Karpas-422 (cell line): ENCODE data around the gene RAD51B. TPM values are rescaled to one million over a fixed set of nuclear protein-coding genes. Genes with fewer than 3 reads are reported as not detected.

ENCODE experiments used
- DNase-seq: peaks from one replicate; pipeline ENCODE4 v3.0.0-alpha.2; 2015
- H2AFZ ChIP-seq: fragments of 200-600 bp; sonication (generic); 2 replicates; pipeline ENCODE4 v1.6.1; 2014; ENCODE audit warnings: antibody characterized with exemption, low read length, mixed read lengths
- H3K27ac ChIP-seq: fragments of 200-600 bp; sonication (generic); 2 replicates; pipeline ENCODE4 v1.5.1; 2014; ENCODE audit warnings: mild to moderate bottlenecking, low read length, moderate library complexity
- H3K27me3 ChIP-seq: fragments of 200-600 bp; sonication (generic); 2 replicates; pipeline ENCODE4 v1.6.1; 2014; ENCODE audit warnings: low read length, mixed read lengths
- H3K36me3 ChIP-seq: fragments of 200-600 bp; sonication (generic); 2 replicates; pipeline ENCODE4 v1.6.1; 2014; ENCODE audit warnings: low read length, mixed read lengths; ENCODE audit not compliant: insufficient read depth
- H3K4me1 ChIP-seq: fragments of 200-600 bp; sonication (generic); 2 replicates; pipeline ENCODE4 v1.6.1; 2014; ENCODE audit warnings: mild to moderate bottlenecking, low read length, mixed read lengths
- H3K4me2 ChIP-seq: fragments of 200-600 bp; sonication (generic); 2 replicates; pipeline ENCODE4 v1.6.1; 2014; ENCODE audit warnings: low read length, low read depth, mild to moderate bottlenecking; ENCODE audit not compliant: poor library complexity, severe bottlenecking
- H3K4me3 ChIP-seq: fragments of 200-600 bp; sonication (generic); 2 replicates; pipeline ENCODE4 v1.5.1; 2014; ENCODE audit warnings: mild to moderate bottlenecking, antibody characterized with exemption, low read length, mixed read lengths
- H3K79me2 ChIP-seq: fragments of 200-600 bp; sonication (generic); 2 replicates; pipeline ENCODE4 v1.6.1; 2014; ENCODE audit warnings: mild to moderate bottlenecking, low read length, mixed read lengths
- H3K9ac ChIP-seq: fragments of 200-600 bp; sonication (generic); 2 replicates; pipeline ENCODE4 v1.6.0; 2014; ENCODE audit warnings: low read length
- H3K9me2 ChIP-seq: fragments of 200-600 bp; sonication (generic), shearing (Covaris generic); replicated peaks from 2 replicates; pipeline ENCODE4 v1.6.0; 2014; ENCODE audit warnings: mild to moderate bottlenecking, low read length, moderate library complexity; ENCODE audit not compliant: insufficient read depth
- H3K9me3 ChIP-seq: fragments of 300-700, 200-600 bp; sonication (generic); 2 replicates; pipeline ENCODE4 v1.6.1; 2014; ENCODE audit warnings: low read length, mixed read lengths
- H4K20me1 ChIP-seq: fragments of 200-600 bp; sonication (generic); 2 replicates; pipeline ENCODE4 v1.6.1; 2014; ENCODE audit warnings: mild to moderate bottlenecking, antibody characterized with exemption, low read length, low read depth; ENCODE audit not compliant: insufficient read depth
- total RNA-seq: library from RNA; depleted of rRNA; stranded (reverse); fragments of >200 nt; shearing (Covaris generic); gene quantifications from 2 replicates; pipeline ENCODE4 v1.2.3, GENCODE V29; 2014; ENCODE audit warnings: low replicate concordance

The RAD51B gene
- total RNA-seq, 1 experiment from 2014 or later: 107 TPM

DNA sequence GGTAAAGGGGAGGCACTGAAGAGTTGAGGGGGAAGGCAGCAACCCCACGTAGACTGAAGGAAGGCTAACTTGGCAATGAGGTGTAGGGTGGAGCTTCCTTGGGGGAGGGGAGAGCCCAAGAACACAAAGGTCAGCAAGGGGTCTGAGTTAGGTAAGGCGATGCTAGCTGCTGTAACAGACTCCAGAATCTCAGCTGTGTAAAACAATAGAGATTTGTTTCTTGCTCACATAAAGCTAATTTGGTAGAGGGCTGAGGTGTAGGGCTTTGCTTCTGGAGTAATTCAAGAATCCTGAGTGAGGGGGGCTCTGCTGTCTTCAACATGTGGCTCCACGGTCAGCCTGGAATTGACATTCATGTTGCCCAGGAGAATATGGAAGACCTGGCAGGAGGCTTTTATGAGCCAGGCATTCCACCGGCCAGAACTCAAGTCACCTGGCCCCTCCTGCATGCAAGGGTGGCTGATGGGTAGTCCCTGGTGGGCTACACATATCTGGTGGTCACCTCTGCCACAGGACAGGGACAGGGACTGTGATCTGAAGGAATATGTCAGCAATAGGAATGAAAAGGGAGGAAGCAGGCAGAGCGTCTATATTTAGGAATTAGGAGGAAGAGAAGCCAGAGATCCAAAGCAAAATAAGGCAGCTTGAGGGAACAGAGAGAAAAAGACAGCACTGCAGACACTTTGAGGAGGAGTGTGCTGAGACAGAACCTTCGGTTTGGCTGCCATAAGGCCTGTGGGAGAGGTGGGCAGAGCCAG lies 819.6 kb downstream of the RAD51B start:
- no peak overlapping the region for H3K9ac ChIP-seq
- 0 out of 2 replicates have a peak, but pooled peaks cover 3% of the 10 kb centered on the region for H3K9me3 ChIP-seq
- H4K20me1 ChIP-seq: no peaks in the 10 kb centered on the region
- H3K36me3 ChIP-seq: no peaks in the 10 kb centered on the region
- H3K4me2 ChIP-seq: no peak overlapping the region
- H3K79me2 ChIP-seq: no peaks in the 10 kb centered on the region
- no peaks in the 10 kb centered on the region for H3K4me1 ChIP-seq
- no peak overlapping the region for H3K27ac ChIP-seq
- no peak for DNase-seq
- no peaks in the 10 kb centered on the region for H3K9me2 ChIP-seq
- no peak overlapping the region for H3K4me3 ChIP-seq
- no peak overlapping the region for H2AFZ ChIP-seq
- H3K27me3 ChIP-seq: no peaks in the 10 kb centered on the region

GRCh38 chr14:68639758-68640574 lies 820.4 kb downstream of the RAD51B start:
- no peak for DNase-seq
- no peaks in the 10 kb centered on the region for H3K27me3 ChIP-seq
- H3K27ac ChIP-seq: no peak overlapping the region
- H3K9me2 ChIP-seq: no peaks in the 10 kb centered on the region
- H3K4me3 ChIP-seq: no peak overlapping the region
- H4K20me1 ChIP-seq: no peaks in the 10 kb centered on the region
- H3K4me1 ChIP-seq: no peaks in the 10 kb centered on the region
- H3K9ac ChIP-seq: no peak overlapping the region
- H3K4me2 ChIP-seq: no peak overlapping the region
- 0 out of 2 replicates have a peak, but pooled peaks cover 3% of the 10 kb centered on the region for H3K9me3 ChIP-seq
- H3K79me2 ChIP-seq: no peaks in the 10 kb centered on the region
- H2AFZ ChIP-seq: no peak overlapping the region
- H3K36me3 ChIP-seq: no peaks in the 10 kb centered on the region

DNA sequence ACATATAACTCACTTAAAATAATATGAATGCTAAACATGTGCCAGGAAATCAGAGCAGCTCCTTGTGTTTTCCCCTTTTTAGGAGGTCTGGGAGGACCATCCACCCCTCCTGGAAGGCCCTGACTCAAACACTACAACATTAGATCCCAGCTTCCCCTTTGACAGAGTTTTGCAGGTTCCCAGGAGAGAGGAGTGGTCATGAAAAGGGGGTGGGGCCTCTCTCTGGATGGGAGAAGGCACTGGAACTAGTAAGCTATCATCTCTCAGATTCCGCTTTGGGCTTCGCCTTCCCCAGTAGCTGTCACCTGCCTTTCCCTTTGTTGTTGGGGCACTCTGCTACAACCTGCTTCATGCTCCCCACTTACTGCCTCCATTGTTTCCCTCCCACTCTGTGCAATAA lies 824.1 kb downstream of the RAD51B start:
- H3K4me3 ChIP-seq: no peak overlapping the region
- no peaks in the 10 kb centered on the region for H3K9me2 ChIP-seq
- H3K9me3 ChIP-seq: 0 out of 2 replicates have a peak, but pooled peaks cover 3% of the 10 kb centered on the region
- H3K27ac ChIP-seq: no peak overlapping the region
- H3K9ac ChIP-seq: no peak overlapping the region
- no peaks in the 10 kb centered on the region for H3K36me3 ChIP-seq
- H3K27me3 ChIP-seq: no peaks in the 10 kb centered on the region
- H2AFZ ChIP-seq: no peak overlapping the region
- no peaks in the 10 kb centered on the region for H3K4me1 ChIP-seq
- no peaks in the 10 kb centered on the region for H3K79me2 ChIP-seq
- no peaks in the 10 kb centered on the region for H4K20me1 ChIP-seq
- no peak for DNase-seq
- H3K4me2 ChIP-seq: no peak overlapping the region

- no peaks in the 10 kb centered on the region for H3K4me1 ChIP-seq
- no peaks in the 10 kb centered on the region for H3K79me2 ChIP-seq
- no peaks in the 10 kb centered on the region for H3K9me2 ChIP-seq
- H3K4me2 ChIP-seq: no peak overlapping the region
- H3K9ac ChIP-seq: no peak overlapping the region
- H3K9me3 ChIP-seq: 0 out of 2 replicates have a peak, but pooled peaks cover 3% of the 10 kb centered on the region
- no peak for DNase-seq
- H3K27me3 ChIP-seq: no peaks in the 10 kb centered on the region
- no peak overlapping the region for H3K27ac ChIP-seq
- no peak overlapping the region for H3K4me3 ChIP-seq
- no peaks in the 10 kb centered on the region for H4K20me1 ChIP-seq
- no peaks in the 10 kb centered on the region for H3K36me3 ChIP-seq
- no peak overlapping the region for H2AFZ ChIP-seq
Measured at GRCh38 chr14:68644101-68644500, 824.5 kb downstream of the RAD51B start.

DNA sequence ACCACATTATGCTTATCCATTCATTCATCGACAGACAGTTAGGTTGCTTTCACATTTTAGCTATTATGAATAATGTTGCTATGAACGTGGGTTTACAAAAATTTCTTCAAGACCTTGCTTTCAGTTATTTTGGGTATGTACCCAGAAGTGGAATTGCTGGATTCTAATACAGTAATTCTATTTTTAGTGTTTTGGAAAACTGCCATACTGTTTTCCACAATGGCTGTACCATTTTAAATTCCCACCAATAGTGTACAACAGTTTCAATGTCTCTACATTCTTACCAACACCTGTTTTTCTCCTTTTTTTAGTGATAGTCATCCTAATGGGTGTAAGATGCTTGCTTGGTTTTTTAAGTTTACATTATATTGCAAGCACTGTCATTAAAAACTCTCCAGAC lies 825.8 kb downstream of the RAD51B start:
- Histone ChIP-seq H3K4me3 (no peak overlapping the region), H3K9ac (no peak overlapping the region), H3K4me2 (no peak overlapping the region), H3K4me1 (no peaks in the 10 kb centered on the region), H3K79me2 (no peaks in the 10 kb centered on the region), H3K9me2 (no peaks in the 10 kb centered on the region), H3K9me3 (0 out of 2 replicates have a peak, but pooled peaks cover 3% of the 10 kb centered on the region), H3K27ac (no peak overlapping the region), H4K20me1 (no peaks in the 10 kb centered on the region), H3K27me3 (no peaks in the 10 kb centered on the region), H2AFZ (no peak overlapping the region), H3K36me3 (no peaks in the 10 kb centered on the region)
- no peak for DNase-seq

- H3K27ac ChIP-seq: no peak overlapping the region
- H3K4me1 ChIP-seq: no peaks in the 10 kb centered on the region
- no peaks in the 10 kb centered on the region for H3K27me3 ChIP-seq
- H3K9me3 ChIP-seq: no peaks in the 10 kb centered on the region
- DNase-seq: no peak
- H3K36me3 ChIP-seq: no peaks in the 10 kb centered on the region
- no peaks in the 10 kb centered on the region for H4K20me1 ChIP-seq
- no peak overlapping the region for H3K4me2 ChIP-seq
- H3K9me2 ChIP-seq: no peaks in the 10 kb centered on the region
- H3K9ac ChIP-seq: no peak overlapping the region
- no peaks in the 10 kb centered on the region for H3K79me2 ChIP-seq
- no peak overlapping the region for H3K4me3 ChIP-seq
- H2AFZ ChIP-seq: no peak overlapping the region
Measured at GRCh38 chr14:68649476-68650189, 830.1 kb downstream of the RAD51B start.

- H3K4me3 ChIP-seq: no peak overlapping the region
- H3K36me3 ChIP-seq: no peaks in the 10 kb centered on the region
- H3K79me2 ChIP-seq: no peaks in the 10 kb centered on the region
- no peaks in the 10 kb centered on the region for H3K9me2 ChIP-seq
- no peak for DNase-seq
- no peaks in the 10 kb centered on the region for H4K20me1 ChIP-seq
- H2AFZ ChIP-seq: no peak overlapping the region
- no peaks in the 10 kb centered on the region for H3K27me3 ChIP-seq
- H3K9me3 ChIP-seq: no peaks in the 10 kb centered on the region
- no peaks in the 10 kb centered on the region for H3K4me1 ChIP-seq
- no peak overlapping the region for H3K4me2 ChIP-seq
- H3K27ac ChIP-seq: no peak overlapping the region
- H3K9ac ChIP-seq: no peak overlapping the region
Measured at GRCh38 chr14:68650404-68650994, 830.9 kb downstream of the RAD51B start.
